MM.1S (cell line): Measurements from ENCODE around the gene NCAN.

Source experiments
- DNase-seq: peaks from one replicate; pipeline ENCODE4 v3.0.0-alpha.2; 2015
- H2AFZ ChIP-seq: fragments of 300-600 bp; sonication (generic); 2 replicates; pipeline ENCODE4 v1.6.0; 2016; ENCODE audit warnings: antibody characterized with exemption, low read length
- H3F3A ChIP-seq: fragments of 300-600 bp; sonication (generic); 2 replicates; pipeline ENCODE4 v1.6.1; 2016; ENCODE audit warnings: mild to moderate bottlenecking, antibody characterized with exemption, low read length, moderate library complexity, mixed read lengths; ENCODE audit not compliant: insufficient read depth
- H3K27ac ChIP-seq: fragments of 300-600 bp; sonication (generic); 2 replicates; pipeline ENCODE4 v1.5.1; 2016; ENCODE audit warnings: mild to moderate bottlenecking, low read length
- H3K27me3 ChIP-seq: fragments of 300-600 bp; sonication (generic); replicated peaks from 2 replicates; pipeline ENCODE4 v1.6.0; 2016; ENCODE audit warnings: low read length; ENCODE audit not compliant: insufficient read depth
- H3K36me3 ChIP-seq: fragments of 300-600 bp; sonication (generic); replicated peaks from 2 replicates; pipeline ENCODE4 v1.6.1; 2016; ENCODE audit warnings: mild to moderate bottlenecking, low read length, mixed read lengths; ENCODE audit not compliant: insufficient read depth
- H3K4me1 ChIP-seq: fragments of 300-600 bp; sonication (generic); 2 replicates; pipeline ENCODE4 v1.6.1; 2016; ENCODE audit warnings: low read length, mixed read lengths
- H3K4me2 ChIP-seq: fragments of 300-600 bp; sonication (generic); 2 replicates; pipeline ENCODE4 v1.6.0; 2016; ENCODE audit warnings: low read depth, low read length
- H3K4me3 ChIP-seq: fragments of 300-600 bp; sonication (generic); 2 replicates; pipeline ENCODE4 v1.5.1; 2016; ENCODE audit warnings: low read length, mixed read lengths
- H3K79me2 ChIP-seq: fragments of 300-600 bp; sonication (generic); 2 replicates; pipeline ENCODE4 v1.6.1; 2016; ENCODE audit warnings: mixed run types, low read length, mixed read lengths
- H3K9ac ChIP-seq: fragments of 300-600 bp; sonication (generic); 2 replicates; pipeline ENCODE4 v1.6.1; 2016; ENCODE audit warnings: low read length, mixed read lengths
- H3K9me2 ChIP-seq: fragments of 300-600 bp; sonication (generic); replicated peaks from 2 replicates; pipeline ENCODE4 v1.6.1; 2016; ENCODE audit warnings: mild to moderate bottlenecking, low read length, mixed read lengths; ENCODE audit not compliant: insufficient read depth
- H3K9me3 ChIP-seq: fragments of 300-600 bp; sonication (generic); replicated peaks from 2 replicates; pipeline ENCODE4 v1.6.1; 2016; ENCODE audit warnings: mild to moderate bottlenecking, low read length, mixed read lengths; ENCODE audit not compliant: insufficient read depth
- H4K20me1 ChIP-seq: fragments of 300-600 bp; sonication (generic); 2 replicates; pipeline ENCODE4 v1.6.1; 2016; ENCODE audit warnings: mild to moderate bottlenecking, low read length, moderate library complexity, mixed read lengths; ENCODE audit not compliant: insufficient read depth
- EZH2 ChIP-seq: fragments of 300-600 bp; sonication (generic); optimal IDR thresholded peaks from 2 replicates; pipeline ENCODE3; 2017; ENCODE audit warnings: low read depth, mild to moderate bottlenecking, antibody characterized with exemption, low read length, mixed read lengths
- EZH2phosphoT487 ChIP-seq: fragments of 300-600 bp; sonication (generic); IDR thresholded peaks from 2 replicates; pipeline ENCODE4 v1.6.1; 2018; ENCODE audit warnings: antibody characterized with exemption, low read length
- TF ChIP-seq, protein P1 (sequence below): fragments of 300-600 bp; sonication (generic); IDR thresholded peaks from 2 replicates; pipeline ENCODE4 v1.5.1; 2016; ENCODE audit warnings: antibody characterized with exemption, low read length, mixed read lengths

Gene NCAN

DNA sequence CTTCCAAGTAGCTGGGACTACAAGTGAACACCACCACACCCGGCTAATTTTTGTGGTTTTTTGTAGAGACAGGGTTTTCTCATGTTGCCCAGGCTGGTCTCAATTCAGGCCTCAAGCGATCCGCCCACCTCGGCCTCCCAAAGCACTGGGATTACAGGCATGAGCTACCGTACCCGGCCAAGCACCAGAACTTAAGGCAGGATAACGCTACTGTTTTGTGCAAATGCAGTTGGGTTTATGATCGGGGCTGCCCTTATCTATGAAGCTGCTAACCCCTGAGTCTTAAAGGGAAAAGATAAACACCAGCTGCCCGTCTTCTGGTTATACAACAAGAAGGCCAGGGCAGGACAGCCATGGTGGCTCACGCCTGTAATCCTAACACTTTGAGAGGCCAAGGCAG, 73.9 kb downstream of the NCAN start:
- Histone ChIP-seq H2AFZ (no peak overlapping the region), H3K27ac (no peak overlapping the region), H3K9me3 (no peaks in the 10 kb centered on the region), H3K9ac (no peak overlapping the region), H3K4me3 (no peak overlapping the region), H3K79me2 (no peaks in the 10 kb centered on the region), H3K4me2 (no peak overlapping the region), H3F3A (no peaks in the 10 kb centered on the region), H3K36me3 (no peaks in the 10 kb centered on the region; the same call in 1 of the 2 replicates), H3K27me3 (no peaks in the 10 kb centered on the region), H3K4me1 (no peaks in the 10 kb centered on the region), H3K9me2 (no peaks in the 10 kb centered on the region), H4K20me1 (no peaks in the 10 kb centered on the region)
- no peak for DNase-seq
- TF ChIP-seq, protein P1, sequence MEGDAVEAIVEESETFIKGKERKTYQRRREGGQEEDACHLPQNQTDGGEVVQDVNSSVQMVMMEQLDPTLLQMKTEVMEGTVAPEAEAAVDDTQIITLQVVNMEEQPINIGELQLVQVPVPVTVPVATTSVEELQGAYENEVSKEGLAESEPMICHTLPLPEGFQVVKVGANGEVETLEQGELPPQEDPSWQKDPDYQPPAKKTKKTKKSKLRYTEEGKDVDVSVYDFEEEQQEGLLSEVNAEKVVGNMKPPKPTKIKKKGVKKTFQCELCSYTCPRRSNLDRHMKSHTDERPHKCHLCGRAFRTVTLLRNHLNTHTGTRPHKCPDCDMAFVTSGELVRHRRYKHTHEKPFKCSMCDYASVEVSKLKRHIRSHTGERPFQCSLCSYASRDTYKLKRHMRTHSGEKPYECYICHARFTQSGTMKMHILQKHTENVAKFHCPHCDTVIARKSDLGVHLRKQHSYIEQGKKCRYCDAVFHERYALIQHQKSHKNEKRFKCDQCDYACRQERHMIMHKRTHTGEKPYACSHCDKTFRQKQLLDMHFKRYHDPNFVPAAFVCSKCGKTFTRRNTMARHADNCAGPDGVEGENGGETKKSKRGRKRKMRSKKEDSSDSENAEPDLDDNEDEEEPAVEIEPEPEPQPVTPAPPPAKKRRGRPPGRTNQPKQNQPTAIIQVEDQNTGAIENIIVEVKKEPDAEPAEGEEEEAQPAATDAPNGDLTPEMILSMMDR, result no peak
- no peak for TF ChIP-seq EZH2
- TF ChIP-seq EZH2phosphoT487, result no peak

DNA sequence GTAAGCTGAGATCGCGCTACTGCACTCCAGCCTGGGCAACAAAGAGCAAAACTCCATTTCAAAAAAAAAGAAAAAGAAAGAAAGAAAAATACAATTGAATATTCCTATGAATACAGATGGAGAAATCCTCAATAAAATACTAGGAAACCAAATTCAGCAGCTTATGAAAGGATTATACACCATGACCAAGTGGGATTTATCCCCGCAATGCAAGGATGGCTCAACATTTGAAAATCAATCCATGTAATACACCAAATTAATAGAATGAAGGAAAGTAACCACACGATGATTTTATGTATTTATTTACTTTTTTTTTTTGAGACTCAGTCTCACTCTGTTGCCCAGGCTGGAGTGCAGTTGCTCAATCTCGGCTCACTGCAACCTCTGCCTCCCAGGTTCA, 80.8 kb downstream of the NCAN start:
- Histone ChIP-seq H2AFZ (no peak overlapping the region), H3K4me1 (no peaks in the 10 kb centered on the region), H3K27ac (no peak overlapping the region), H4K20me1 (no peaks in the 10 kb centered on the region), H3K4me3 (no peak overlapping the region), H3K36me3 (no peaks in the 10 kb centered on the region), H3K9ac (no peak overlapping the region), H3K9me2 (no peaks in the 10 kb centered on the region), H3K27me3 (no peaks in the 10 kb centered on the region), H3F3A (no peaks in the 10 kb centered on the region), H3K9me3 (no peaks in the 10 kb centered on the region), H3K4me2 (no peak overlapping the region), H3K79me2 (no peaks in the 10 kb centered on the region)
- TF ChIP-seq EZH2, result no peak
- TF ChIP-seq EZH2phosphoT487, result no peak
- TF ChIP-seq, protein P1, result no peak
- DNase-seq, result no peak

DNA sequence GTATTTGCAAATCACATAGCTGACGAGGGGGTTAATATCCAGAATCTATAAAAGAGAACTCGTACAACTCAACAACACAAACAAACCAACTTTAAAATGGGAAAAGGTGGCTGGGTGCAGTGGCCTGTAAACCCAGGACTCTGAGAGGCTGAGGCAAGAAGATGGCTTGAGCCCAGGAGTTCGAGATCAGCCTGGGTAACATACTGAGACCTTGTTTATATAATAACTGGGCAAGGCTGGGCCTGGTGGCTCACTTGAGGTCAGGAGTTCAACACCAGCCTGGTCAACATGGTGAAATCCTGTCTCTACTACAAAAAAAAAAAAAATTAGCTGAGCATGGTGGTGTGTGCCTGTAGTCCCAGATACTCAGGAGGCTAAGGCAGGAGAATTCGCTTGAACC, 83.2 kb downstream of the NCAN start:
- H3K9me3 ChIP-seq, result no peaks in the 10 kb centered on the region
- H3K9ac ChIP-seq, result no peak overlapping the region
- H2AFZ ChIP-seq, result no peak overlapping the region
- no peaks in the 10 kb centered on the region for H3F3A ChIP-seq
- no peak overlapping the region for H3K27ac ChIP-seq
- H3K79me2 ChIP-seq, result no peaks in the 10 kb centered on the region
- no peaks in the 10 kb centered on the region for H3K9me2 ChIP-seq
- TF ChIP-seq EZH2, result no peak
- no peak overlapping the region for H3K4me3 ChIP-seq
- H3K4me2 ChIP-seq, result no peak overlapping the region
- no peaks in the 10 kb centered on the region for H3K4me1 ChIP-seq
- no peaks in the 10 kb centered on the region for H4K20me1 ChIP-seq
- no peak for DNase-seq
- H3K36me3 ChIP-seq, result no peaks in the 10 kb centered on the region
- no peaks in the 10 kb centered on the region for H3K27me3 ChIP-seq

DNA sequence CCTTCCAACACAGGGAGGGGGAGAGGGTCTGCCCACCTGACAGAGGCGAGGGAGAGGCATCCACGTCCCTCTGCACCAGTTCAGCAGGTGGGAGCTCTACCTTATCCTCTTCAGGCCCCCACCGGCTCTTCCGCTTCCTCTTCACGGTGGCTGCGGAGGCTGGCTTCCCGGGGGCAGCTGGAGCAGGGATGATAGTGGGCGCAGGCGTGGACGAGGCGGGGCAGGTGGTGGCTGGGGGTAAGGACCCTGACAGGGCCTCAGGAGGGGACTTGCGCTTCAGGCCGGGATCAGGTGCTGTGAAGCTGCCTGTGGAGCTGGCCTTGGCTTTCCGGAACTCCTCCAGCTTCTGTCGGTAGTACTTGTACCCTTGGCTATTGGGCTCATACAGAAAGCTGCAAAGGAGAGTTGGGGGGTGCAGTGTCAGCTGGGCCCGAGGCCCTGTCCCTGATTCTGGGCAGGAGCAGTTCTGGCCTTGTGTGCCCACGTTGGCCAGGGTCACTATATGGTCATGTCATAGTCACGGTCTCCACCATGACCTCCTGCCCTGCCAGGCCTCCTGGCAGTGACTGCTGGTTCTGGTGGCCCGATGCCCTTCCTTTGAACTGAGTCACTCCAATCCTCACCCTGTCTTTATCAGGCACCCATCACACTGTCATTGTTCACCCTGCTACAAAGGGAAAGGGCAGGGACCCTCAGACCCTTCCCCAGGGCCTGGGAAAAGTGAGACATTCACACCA, 85.4 kb downstream of the NCAN start:
- Histone ChIP-seq H3K9me3 (no peaks in the 10 kb centered on the region), H3K9ac (no peak overlapping the region), H3K4me2 (no peak overlapping the region), H3K4me1 (no peaks in the 10 kb centered on the region), H3K79me2 (no peaks in the 10 kb centered on the region), H4K20me1 (no peaks in the 10 kb centered on the region), H3K36me3 (no peaks in the 10 kb centered on the region; the same call in 1 of the 2 replicates), H3K27ac (no peak overlapping the region), H3K27me3 (no peaks in the 10 kb centered on the region), H3K4me3 (no peak overlapping the region), H3K9me2 (no peaks in the 10 kb centered on the region), H2AFZ (no peak overlapping the region), H3F3A (no peaks in the 10 kb centered on the region)
- DNase-seq, result no peak
- TF ChIP-seq EZH2phosphoT487 (no peak), EZH2 (no peak)
- TF ChIP-seq, protein P1, result no peak
